Measurements from ENCODE around the gene KANK3. TPM values are rescaled to one million over a fixed set of nuclear protein-coding genes. Genes with fewer than 3 reads are reported as not detected.
"Not testable (repeated sequence)": the region's sequence is repeated elsewhere in the genome, so short reads cannot be mapped to it uniquely, and the experiment has no call there.

KANK3 gene
- total and polyA plus RNA-seq, 7 donors = 5.1 to 14.2 (median 9.1) TPM

DNA sequence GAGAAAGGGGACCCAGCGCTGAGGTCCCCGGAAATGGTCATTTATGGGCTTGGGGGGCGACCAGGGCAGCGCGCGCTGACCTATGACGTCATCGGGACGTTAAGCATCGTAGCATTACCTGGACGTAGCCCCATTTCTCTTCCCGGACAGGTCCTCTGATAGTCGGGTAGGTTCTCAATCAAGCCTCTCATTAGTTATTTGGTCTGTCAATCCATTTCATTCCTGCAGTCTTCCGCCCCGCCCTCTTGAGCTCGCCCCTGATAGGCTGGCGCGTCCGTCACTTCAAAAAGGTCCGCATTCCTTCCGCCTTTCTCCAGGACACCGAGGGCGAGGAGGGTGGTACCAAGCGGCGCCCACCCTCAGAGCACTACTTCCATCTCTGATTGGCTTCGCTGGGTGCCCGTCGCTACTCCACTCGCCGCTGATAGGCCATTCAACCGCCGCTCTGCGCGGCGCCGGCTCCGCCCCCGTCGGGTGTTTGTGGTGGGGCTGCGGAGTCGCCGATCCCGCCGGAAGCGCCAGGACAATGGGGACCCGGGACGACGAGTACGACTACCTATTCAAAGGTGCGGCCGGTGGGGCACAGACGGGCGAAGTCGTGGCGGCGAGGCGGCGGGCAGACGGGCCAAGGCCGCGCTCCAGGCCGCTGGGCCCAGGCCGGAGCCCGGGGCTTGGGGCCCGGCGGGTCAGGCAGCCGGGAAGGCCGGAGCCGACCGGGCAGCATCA, 47.0 kb upstream of the KANK3 start, which contains the start of gene RAB11B:
Gene RAB11B, plus strand, starts transcription at position 470 of the 726 bp plus-strand sequence. Its CDS starts 57 bp downstream, at position 527.
- H3K27me3 ChIP-seq (ENCODE audit: insufficient read depth in 3 of 3, low read length in 2 of 3) = no peaks in the 10 kb centered on the region
- ATAC-seq (peak; percentile 80 to 86 (median 86)), DNase-seq (peak; percentile 99 to 100)
- peak within 1 kb of the TSS; percentile 91 for H3K4me3 ChIP-seq
- peaks cover 45% of the 10 kb centered on the region for H3K4me1 ChIP-seq
- WGBS, 3 donors = 0 to 1% (median 0%) methylated on average over 65 to 70 of the region's 70 CpGs
- H3K27ac ChIP-seq = peak within 1 kb of the TSS; percentile 100
- no peaks in the 10 kb centered on the region for H3K9me3 ChIP-seq
- H3K36me3 ChIP-seq (ENCODE audit: insufficient read depth in 1 of 2, low read depth in 1 of 2) = no peaks in the 10 kb centered on the region
- intact Hi-C loops (cut with DNase I) = loop anchor here (2.0 kb wide), 2 partner anchors 21 to 27 kb away; no protein-coding TSS in a partner anchor
- TF ChIP-seq, protein P1, sequence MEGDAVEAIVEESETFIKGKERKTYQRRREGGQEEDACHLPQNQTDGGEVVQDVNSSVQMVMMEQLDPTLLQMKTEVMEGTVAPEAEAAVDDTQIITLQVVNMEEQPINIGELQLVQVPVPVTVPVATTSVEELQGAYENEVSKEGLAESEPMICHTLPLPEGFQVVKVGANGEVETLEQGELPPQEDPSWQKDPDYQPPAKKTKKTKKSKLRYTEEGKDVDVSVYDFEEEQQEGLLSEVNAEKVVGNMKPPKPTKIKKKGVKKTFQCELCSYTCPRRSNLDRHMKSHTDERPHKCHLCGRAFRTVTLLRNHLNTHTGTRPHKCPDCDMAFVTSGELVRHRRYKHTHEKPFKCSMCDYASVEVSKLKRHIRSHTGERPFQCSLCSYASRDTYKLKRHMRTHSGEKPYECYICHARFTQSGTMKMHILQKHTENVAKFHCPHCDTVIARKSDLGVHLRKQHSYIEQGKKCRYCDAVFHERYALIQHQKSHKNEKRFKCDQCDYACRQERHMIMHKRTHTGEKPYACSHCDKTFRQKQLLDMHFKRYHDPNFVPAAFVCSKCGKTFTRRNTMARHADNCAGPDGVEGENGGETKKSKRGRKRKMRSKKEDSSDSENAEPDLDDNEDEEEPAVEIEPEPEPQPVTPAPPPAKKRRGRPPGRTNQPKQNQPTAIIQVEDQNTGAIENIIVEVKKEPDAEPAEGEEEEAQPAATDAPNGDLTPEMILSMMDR (IDR thresholded peaks at IDR 0.05) = no peak

DNA sequence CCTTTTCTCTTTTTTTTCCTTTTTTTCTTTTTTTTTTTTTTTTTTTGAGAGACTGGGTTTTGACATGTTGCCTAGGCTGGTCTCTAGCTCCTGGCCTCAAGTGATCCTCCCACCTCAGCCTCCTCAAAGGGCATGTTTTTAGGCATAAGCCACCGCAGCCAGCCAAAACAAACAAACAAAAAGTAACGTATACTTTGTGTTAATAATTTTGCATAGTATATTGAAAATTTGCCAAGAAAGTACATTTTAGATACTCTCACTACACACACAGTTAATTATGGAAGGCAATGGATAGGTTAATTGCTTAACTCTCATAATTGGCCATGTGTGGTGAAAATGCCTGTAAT, 45.5 kb upstream of the KANK3 start:
- Histone ChIP-seq H3K4me3 (no peak overlapping the region), H3K27me3 (ENCODE audit: insufficient read depth in 3 of 3, low read length in 2 of 3) (no peaks in the 10 kb centered on the region), H3K9me3 (no peaks in the 10 kb centered on the region), H3K4me1 (peaks cover 33% of the 10 kb centered on the region), H3K36me3 (ENCODE audit: insufficient read depth in 1 of 2, low read depth in 1 of 2) (no peaks in the 10 kb centered on the region), H3K27ac (peak overlapping the region; percentile 100)
- DNase-seq = peak in 1 of 2 donors; percentile 5
- intact Hi-C loops (cut with DNase I) = loop anchor here in 1 of 2 donors (2.0 kb wide), 1 partner anchor 20 kb away; no protein-coding TSS in a partner anchor
- ATAC-seq = no peak
- TF ChIP-seq, protein P1 (IDR thresholded peaks at IDR 0.05) = no peak
- 59 to 69% (median 63%) methylated on average over 2 of the region's 2 CpGs for WGBS, 3 donors

DNA sequence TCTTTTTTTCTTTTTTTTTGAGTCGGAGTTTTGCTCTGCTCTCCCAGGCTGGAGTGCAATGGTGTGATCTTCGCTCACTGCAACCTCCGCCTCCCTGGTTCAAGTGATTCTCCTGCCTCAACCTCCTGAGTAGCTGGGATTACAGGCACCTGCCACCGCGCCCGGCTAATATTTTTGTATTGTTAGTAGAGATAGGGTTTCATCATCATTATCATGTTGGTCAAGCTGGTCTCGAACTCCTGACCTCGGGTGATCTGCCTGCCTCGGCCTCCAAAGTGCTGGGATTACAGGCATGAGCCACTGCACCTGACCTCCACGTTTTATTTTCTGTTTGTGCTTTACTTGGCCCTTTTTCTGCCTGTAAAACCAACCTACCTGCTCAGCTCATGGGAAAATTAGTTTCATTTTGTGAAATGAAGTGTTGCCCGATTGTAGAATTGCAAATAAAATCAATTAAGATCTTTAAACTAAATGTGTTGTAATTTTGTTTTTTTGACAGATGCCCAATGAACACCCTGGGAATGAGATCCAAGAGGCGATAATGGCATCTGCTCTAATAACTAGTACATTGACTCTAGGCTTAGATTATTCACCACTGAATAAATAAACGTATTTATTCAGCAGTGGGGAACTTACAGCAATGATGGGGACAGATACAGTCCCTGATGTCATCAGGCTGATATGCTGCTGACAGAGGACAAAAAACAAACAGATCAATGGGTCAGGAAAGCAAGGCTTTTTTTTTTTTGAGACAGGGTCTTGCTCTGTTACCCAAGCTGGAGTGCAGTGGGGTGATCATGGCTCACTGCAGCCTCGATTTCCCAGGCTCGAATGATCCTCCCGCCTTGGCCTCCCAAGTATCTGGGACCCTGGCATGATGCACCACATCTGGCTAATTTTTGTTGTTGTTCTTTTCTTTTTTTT, 44.9 kb upstream of the KANK3 start:
- WGBS, 3 donors = 81 to 85% (median 84%) methylated on average over 16 of the region's 16 CpGs
- Histone ChIP-seq H3K27me3 (ENCODE audit: insufficient read depth in 3 of 3, low read length in 2 of 3) (no peaks in the 10 kb centered on the region), H3K36me3 (ENCODE audit: insufficient read depth in 1 of 2, low read depth in 1 of 2) (no peaks in the 10 kb centered on the region), H3K9me3 (no peaks in the 10 kb centered on the region), H3K4me1 (peaks cover 28% of the 10 kb centered on the region), H3K4me3 (no peak overlapping the region), H3K27ac (peak overlapping the region; percentile 15)
- DNase-seq (peak in 1 of 2 donors; percentile 15), ATAC-seq (no peak)
- intact Hi-C loops (cut with DNase I) = loop anchor here in 1 of 2 donors (2.0 kb wide), 1 partner anchor 19 kb away; no protein-coding TSS in a partner anchor
- TF ChIP-seq, protein P1 (IDR thresholded peaks at IDR 0.05) = no peak

DNA sequence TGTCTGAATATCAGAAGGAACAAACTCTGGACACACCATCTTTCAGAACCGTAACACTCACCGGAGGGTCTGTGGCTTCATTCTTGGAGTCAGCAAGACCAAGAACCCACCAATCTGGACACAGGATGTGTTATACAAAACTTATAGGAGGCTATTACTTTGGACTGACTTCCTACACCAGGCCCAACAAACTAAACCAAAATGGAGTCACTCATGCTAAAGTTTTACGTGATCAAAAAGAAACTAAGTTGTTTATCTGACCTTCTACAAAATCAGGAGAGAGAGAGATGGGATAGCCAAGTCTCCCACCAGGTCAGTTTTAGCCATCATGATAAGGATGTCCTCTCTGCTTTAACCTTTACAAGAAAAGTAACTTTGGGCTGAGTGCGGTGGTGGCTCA, 43.9 kb upstream of the KANK3 start:
- Histone ChIP-seq H3K4me3 (no peak overlapping the region), H3K27ac (no peak overlapping the region), H3K36me3 (ENCODE audit: insufficient read depth in 1 of 2, low read depth in 1 of 2) (no peaks in the 10 kb centered on the region), H3K4me1 (peaks cover 23% of the 10 kb centered on the region), H3K9me3 (no peaks in the 10 kb centered on the region), H3K27me3 (ENCODE audit: insufficient read depth in 3 of 3, low read length in 2 of 3) (no peaks in the 10 kb centered on the region)
- intact Hi-C loops (cut with DNase I) = no loop called here
- DNase-seq (no peak), ATAC-seq (no peak)
- WGBS, 3 donors = 75 to 94% (median 86%) methylated on average over 4 of the region's 4 CpGs
- TF ChIP-seq, protein P1 (IDR thresholded peaks at IDR 0.05) = no peak

DNA sequence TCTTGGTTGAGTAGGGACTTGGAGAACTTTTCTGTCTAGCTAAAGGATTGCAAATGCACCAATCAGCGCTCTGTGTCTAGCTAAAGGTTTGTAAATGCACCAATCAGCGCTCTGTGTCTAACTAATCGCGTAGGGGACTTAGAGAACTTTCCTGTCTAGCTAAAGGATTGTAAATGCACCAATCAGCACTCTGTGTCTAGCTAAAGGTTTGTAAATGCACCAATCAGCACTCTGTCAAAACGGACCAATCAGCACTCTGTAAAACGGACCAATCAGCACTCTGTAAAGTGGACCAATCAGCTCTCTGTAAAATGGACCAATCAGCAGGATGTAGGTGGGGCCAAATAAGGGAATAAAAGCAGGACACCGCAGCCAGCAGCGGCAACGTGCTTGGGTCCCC, 43.4 kb upstream of the KANK3 start:
- H3K27me3 ChIP-seq (ENCODE audit: insufficient read depth in 3 of 3, low read length in 2 of 3); H3K9me3 ChIP-seq; H3K4me3 ChIP-seq; DNase-seq; intact Hi-C loops (cut with DNase I); ATAC-seq; H3K27ac ChIP-seq; H3K36me3 ChIP-seq (ENCODE audit: insufficient read depth in 1 of 2, low read depth in 1 of 2): not testable (repeated sequence)
- peaks cover 17% of the 10 kb centered on the region for H3K4me1 ChIP-seq
- 80 to 87% (median 87%) methylated on average over 9 of the region's 9 CpGs for WGBS, 3 donors

DNA sequence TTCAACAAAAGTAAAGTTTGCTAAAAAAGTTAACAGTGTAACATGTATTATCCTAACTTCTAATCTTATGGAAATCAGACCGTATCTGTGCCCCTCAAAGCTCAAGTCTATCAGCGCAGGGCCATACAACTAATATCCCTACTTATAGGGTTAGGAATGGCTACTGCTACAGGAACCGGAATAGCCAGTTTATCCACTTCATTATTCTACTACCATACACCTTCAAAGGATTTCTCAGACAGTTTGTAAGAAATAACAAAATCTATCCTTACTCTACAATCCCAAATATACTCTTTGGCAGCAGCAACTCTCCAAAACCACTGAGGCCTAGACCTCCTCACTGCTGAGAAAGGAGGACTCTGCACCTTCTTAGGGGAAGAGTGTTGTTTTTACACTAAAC, 42.5 kb upstream of the KANK3 start:
- WGBS, 3 donors = 90 to 91% (median 91%) methylated on average over 3 of the region's 3 CpGs
- H3K9me3 ChIP-seq; H3K36me3 ChIP-seq (ENCODE audit: insufficient read depth in 1 of 2, low read depth in 1 of 2); DNase-seq; ATAC-seq; intact Hi-C loops (cut with DNase I); H3K4me3 ChIP-seq; H3K27me3 ChIP-seq (ENCODE audit: insufficient read depth in 3 of 3, low read length in 2 of 3): not testable (repeated sequence)
- H3K4me1 ChIP-seq = peaks cover 11% of the 10 kb centered on the region
- H3K27ac ChIP-seq = peak overlapping the region; percentile 12

DNA sequence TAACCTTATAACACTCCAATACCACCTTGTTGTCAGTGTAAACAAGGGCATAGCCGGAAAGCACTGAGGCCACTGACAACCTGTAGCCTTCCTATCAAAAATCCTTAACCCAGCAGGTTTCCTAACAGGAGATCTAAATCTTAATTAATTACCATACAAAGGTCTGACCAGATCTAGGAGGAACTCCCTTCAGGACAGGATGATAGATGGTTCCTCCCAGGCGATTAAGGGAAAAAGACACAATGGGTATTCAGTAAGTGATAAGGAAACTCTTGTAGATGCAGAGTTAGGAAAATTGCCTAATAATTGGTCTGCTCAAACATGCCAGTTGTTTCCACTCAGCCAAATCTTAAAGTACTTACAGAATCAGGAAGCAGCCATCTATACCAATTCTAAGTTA, 42.0 kb upstream of the KANK3 start:
- H3K4me3 ChIP-seq; ATAC-seq; H3K36me3 ChIP-seq (ENCODE audit: insufficient read depth in 1 of 2, low read depth in 1 of 2); H3K27me3 ChIP-seq (ENCODE audit: insufficient read depth in 3 of 3, low read length in 2 of 3); intact Hi-C loops (cut with DNase I); H3K9me3 ChIP-seq; DNase-seq: not testable (repeated sequence)
- 73 to 79% (median 74%) methylated on average over 2 of the region's 2 CpGs for WGBS, 3 donors
- Histone ChIP-seq H3K4me1 (peaks cover 11% of the 10 kb centered on the region), H3K27ac (peak overlapping the region; percentile 34)
